HG02571 (cell line): ENCODE results near the gene HTT.

Source experiments
- ATAC-seq: cut with Tn5 transposase; IDR thresholded peaks from one replicate; pipeline ENCODE4 v1.9.1; 2021; ENCODE audit warnings: mild to moderate bottlenecking, moderate library complexity; ENCODE audit not compliant: unreplicated experiment

The HTT gene

GRCh38 chr4:3232001-3232400, 157.5 kb downstream of the HTT start:
- no peak for ATAC-seq

DNA sequence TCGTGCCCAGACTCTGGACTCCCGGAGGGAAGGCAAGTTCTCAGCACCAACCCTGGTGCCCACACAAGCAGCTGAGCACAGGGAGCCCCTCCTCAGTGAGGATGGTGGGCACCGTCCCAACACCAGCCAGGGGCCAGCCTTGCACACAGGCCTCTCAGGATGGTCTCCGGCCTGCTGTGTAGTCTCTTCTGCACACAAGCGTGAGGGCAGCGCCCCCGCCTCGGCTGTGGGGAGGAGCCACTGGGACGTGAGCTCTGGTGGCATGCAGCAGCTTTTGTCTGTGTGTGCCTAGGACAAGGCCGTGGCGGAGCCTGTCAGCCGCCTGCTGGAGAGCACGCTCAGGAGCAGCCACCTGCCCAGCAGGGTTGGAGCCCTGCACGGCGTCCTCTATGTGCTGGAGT, 158.4 kb downstream of the HTT start:
- no peak for ATAC-seq

- no peak for ATAC-seq
These were observed 159.1 kb downstream of the HTT start for GRCh38 chr4:3233391-3234071.

GRCh38 chr4:3234171-3235029, 159.9 kb downstream of the HTT start:
- ATAC-seq: no peak

- ATAC-seq: no peak
These were observed 160.5 kb downstream of the HTT start for GRCh38 chr4:3235030-3235345.

DNA sequence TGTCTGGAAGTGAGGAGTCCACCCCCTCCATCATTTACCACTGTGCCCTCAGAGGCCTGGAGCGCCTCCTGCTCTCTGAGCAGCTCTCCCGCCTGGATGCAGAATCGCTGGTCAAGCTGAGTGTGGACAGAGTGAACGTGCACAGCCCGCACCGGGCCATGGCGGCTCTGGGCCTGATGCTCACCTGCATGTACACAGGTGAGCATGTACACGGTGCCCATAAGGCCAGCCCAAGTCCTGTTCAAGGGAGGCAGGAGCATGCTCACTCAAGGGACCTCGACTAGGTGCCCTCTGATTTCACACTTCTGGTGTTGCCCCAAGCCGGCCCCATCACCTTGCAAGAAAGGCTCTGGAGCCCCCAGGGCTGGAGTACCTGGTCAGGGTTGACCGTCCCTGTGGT, 161.1 kb downstream of the HTT start:
- ATAC-seq: no peak

GRCh38 chr4:3236326-3236878, 161.9 kb downstream of the HTT start:
- ATAC-seq: no peak

GRCh38 chr4:3237266-3237665, 162.8 kb downstream of the HTT start:
- no peak for ATAC-seq

GRCh38 chr4:3237712-3238560, 163.5 kb downstream of the HTT start:
- ATAC-seq: no peak

- no peak for ATAC-seq
These were observed 164.2 kb downstream of the HTT start for GRCh38 chr4:3238721-3239120.

GRCh38 chr4:3239303-3239702, 164.8 kb downstream of the HTT start:
- no peak for ATAC-seq

DNA sequence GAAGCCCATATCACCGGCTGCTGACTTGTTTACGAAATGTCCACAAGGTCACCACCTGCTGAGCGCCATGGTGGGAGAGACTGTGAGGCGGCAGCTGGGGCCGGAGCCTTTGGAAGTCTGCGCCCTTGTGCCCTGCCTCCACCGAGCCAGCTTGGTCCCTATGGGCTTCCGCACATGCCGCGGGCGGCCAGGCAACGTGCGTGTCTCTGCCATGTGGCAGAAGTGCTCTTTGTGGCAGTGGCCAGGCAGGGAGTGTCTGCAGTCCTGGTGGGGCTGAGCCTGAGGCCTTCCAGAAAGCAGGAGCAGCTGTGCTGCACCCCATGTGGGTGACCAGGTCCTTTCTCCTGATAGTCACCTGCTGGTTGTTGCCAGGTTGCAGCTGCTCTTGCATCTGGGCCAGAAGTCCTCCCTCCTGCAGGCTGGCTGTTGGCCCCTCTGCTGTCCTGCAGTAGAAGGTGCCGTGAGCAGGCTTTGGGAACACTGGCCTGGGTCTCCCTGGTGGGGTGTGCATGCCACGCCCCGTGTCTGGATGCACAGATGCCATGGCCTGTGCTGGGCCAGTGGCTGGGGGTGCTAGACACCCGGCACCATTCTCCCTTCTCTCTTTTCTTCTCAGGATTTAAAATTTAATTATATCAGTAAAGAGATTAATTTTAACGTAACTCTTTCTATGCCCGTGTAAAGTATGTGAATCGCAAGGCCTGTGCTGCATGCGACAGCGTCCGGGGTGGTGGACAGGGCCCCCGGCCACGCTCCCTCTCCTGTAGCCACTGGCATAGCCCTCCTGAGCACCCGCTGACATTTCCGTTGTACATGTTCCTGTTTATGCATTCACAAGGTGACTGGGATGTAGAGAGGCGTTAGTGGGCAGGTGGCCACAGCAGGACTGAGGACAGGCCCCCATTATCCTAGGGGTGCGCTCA, 165.8 kb downstream of the HTT start:
- ATAC-seq: no peak

DNA sequence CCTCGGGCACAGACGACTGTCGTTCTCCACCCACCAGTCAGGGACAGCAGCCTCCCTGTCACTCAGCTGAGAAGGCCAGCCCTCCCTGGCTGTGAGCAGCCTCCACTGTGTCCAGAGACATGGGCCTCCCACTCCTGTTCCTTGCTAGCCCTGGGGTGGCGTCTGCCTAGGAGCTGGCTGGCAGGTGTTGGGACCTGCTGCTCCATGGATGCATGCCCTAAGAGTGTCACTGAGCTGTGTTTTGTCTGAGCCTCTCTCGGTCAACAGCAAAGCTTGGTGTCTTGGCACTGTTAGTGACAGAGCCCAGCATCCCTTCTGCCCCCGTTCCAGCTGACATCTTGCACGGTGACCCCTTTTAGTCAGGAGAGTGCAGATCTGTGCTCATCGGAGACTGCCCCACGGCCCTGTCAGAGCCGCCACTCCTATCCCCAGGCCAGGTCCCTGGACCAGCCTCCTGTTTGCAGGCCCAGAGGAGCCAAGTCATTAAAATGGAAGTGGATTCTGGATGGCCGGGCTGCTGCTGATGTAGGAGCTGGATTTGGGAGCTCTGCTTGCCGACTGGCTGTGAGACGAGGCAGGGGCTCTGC, 166.5 kb downstream of the HTT start:
- ATAC-seq: no peak

DNA sequence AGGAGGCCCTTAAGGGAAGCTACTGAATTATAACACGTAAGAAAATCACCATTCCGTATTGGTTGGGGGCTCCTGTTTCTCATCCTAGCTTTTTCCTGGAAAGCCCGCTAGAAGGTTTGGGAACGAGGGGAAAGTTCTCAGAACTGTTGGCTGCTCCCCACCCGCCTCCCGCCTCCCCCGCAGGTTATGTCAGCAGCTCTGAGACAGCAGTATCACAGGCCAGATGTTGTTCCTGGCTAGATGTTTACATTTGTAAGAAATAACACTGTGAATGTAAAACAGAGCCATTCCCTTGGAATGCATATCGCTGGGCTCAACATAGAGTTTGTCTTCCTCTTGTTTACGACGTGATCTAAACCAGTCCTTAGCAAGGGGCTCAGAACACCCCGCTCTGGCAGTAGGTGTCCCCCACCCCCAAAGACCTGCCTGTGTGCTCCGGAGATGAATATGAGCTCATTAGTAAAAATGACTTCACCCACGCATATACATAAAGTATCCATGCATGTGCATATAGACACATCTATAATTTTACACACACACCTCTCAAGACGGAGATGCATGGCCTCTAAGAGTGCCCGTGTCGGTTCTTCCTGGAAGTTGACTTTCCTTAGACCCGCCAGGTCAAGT, 167.5 kb downstream of the HTT start:
- no peak for ATAC-seq

DNA sequence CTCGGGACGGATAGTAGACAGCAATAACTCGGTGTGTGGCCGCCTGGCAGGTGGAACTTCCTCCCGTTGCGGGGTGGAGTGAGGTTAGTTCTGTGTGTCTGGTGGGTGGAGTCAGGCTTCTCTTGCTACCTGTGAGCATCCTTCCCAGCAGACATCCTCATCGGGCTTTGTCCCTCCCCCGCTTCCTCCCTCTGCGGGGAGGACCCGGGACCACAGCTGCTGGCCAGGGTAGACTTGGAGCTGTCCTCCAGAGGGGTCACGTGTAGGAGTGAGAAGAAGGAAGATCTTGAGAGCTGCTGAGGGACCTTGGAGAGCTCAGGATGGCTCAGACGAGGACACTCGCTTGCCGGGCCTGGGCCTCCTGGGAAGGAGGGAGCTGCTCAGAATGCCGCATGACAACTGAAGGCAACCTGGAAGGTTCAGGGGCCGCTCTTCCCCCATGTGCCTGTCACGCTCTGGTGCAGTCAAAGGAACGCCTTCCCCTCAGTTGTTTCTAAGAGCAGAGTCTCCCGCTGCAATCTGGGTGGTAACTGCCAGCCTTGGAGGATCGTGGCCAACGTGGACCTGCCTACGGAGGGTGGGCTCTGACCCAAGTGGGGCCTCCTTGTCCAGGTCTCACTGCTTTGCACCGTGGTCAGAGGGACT, 168.8 kb downstream of the HTT start:
- ATAC-seq: no peak

DNA sequence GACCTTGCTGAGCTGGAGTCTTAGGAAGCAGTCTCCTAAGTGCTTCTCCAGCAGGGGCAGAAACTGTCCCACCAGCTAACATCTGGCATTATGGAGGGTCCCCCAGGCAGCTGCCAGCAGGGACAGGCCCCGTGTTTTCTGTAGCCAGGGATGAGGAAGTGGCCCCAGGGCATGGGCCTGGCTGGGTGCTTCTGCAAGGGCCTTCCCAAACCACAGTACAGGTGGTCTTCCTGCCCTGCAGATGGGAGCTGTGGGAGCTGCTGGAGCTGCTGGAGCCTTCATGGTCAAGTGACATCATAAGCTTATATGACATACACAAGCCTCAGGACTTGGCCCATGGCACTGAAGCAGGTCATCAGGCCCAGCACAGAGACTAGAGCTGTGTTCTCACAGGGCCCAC, 169.5 kb downstream of the HTT start:
- no peak for ATAC-seq

- no peak for ATAC-seq
These were observed 170.3 kb downstream of the HTT start for GRCh38 chr4:3244747-3245146.

GRCh38 chr4:3245676-3246075, 171.2 kb downstream of the HTT start:
- no peak for ATAC-seq
